Hepatocyte (in vitro differentiated cells): ENCODE results near the gene KRTAP5-4.

Experiments used
- EZH2 ChIP-seq: fragments of 200-600 bp; sonication (generic); IDR thresholded peaks from 2 replicates; pipeline ENCODE4 v1.6.1; 2016; ENCODE audit warnings: antibody characterized with exemption, mild to moderate bottlenecking, borderline replicate concordance
- EZH2phosphoT487 ChIP-seq: fragments of 200-600 bp; sonication (generic); IDR thresholded peaks from one replicate; pipeline ENCODE4 v1.6.1; 2018; ENCODE audit warnings: antibody characterized with exemption, mild to moderate bottlenecking, low read depth, moderate library complexity; ENCODE audit not compliant: unreplicated experiment, severe bottlenecking
- TF ChIP-seq, protein P1 (sequence below): fragments of 200-600 bp; sonication (generic); IDR thresholded peaks from 2 replicates; pipeline ENCODE4 v1.5.1; 2016; ENCODE audit warnings: antibody characterized with exemption, mild to moderate bottlenecking; ENCODE audit not compliant: poor library complexity

GRCh38 chr11:1648653-1649420 is 26.9 kb upstream of the KRTAP5-4 start:
- TF ChIP-seq, protein P1, sequence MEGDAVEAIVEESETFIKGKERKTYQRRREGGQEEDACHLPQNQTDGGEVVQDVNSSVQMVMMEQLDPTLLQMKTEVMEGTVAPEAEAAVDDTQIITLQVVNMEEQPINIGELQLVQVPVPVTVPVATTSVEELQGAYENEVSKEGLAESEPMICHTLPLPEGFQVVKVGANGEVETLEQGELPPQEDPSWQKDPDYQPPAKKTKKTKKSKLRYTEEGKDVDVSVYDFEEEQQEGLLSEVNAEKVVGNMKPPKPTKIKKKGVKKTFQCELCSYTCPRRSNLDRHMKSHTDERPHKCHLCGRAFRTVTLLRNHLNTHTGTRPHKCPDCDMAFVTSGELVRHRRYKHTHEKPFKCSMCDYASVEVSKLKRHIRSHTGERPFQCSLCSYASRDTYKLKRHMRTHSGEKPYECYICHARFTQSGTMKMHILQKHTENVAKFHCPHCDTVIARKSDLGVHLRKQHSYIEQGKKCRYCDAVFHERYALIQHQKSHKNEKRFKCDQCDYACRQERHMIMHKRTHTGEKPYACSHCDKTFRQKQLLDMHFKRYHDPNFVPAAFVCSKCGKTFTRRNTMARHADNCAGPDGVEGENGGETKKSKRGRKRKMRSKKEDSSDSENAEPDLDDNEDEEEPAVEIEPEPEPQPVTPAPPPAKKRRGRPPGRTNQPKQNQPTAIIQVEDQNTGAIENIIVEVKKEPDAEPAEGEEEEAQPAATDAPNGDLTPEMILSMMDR, result no peak
- TF ChIP-seq EZH2, result no peak
- TF ChIP-seq EZH2phosphoT487, result no peak
